Stimulated activated memory B cell treated with anti-CD40 and anti-IgM and Interleukin-4, amounts not matched to agents 10 μg/mL and 1 μg/mL and 100 μg/mL, for 72 hours (primary cell): ENCODE measurements around the gene GNPNAT1.
A peak's percentile ranks its signal among the peaks of the same experiment; 100 is the strongest.

ENCODE experiments used
- ATAC-seq: fragments of 150-1000 bp; cut with Tn5 transposase; 2 replicates; pipeline ENCODE4 v1.10.0; 2021
- H3K27ac Mint-ChIP-seq: one replicate; pipeline ENCODE4 v1.8.0; 2022; ENCODE audit warnings: mild to moderate bottlenecking, mixed read lengths
- H3K27me3 Mint-ChIP-seq: one replicate; pipeline ENCODE4 v1.8.0; 2022; ENCODE audit warnings: mixed read lengths
- H3K36me3 Mint-ChIP-seq: one replicate; pipeline ENCODE4 v1.8.0; 2022; ENCODE audit warnings: mixed read lengths
- H3K4me1 Mint-ChIP-seq: one replicate; pipeline ENCODE4 v1.8.0; 2022; ENCODE audit warnings: mixed read lengths
- H3K4me3 Mint-ChIP-seq: one replicate; pipeline ENCODE4 v1.8.0; 2022; ENCODE audit warnings: mild to moderate bottlenecking, moderate library complexity, mixed read lengths
- H3K9me3 Mint-ChIP-seq: one replicate; pipeline ENCODE4 v1.8.0; 2022; ENCODE audit warnings: mixed read lengths

The GNPNAT1 gene

DNA sequence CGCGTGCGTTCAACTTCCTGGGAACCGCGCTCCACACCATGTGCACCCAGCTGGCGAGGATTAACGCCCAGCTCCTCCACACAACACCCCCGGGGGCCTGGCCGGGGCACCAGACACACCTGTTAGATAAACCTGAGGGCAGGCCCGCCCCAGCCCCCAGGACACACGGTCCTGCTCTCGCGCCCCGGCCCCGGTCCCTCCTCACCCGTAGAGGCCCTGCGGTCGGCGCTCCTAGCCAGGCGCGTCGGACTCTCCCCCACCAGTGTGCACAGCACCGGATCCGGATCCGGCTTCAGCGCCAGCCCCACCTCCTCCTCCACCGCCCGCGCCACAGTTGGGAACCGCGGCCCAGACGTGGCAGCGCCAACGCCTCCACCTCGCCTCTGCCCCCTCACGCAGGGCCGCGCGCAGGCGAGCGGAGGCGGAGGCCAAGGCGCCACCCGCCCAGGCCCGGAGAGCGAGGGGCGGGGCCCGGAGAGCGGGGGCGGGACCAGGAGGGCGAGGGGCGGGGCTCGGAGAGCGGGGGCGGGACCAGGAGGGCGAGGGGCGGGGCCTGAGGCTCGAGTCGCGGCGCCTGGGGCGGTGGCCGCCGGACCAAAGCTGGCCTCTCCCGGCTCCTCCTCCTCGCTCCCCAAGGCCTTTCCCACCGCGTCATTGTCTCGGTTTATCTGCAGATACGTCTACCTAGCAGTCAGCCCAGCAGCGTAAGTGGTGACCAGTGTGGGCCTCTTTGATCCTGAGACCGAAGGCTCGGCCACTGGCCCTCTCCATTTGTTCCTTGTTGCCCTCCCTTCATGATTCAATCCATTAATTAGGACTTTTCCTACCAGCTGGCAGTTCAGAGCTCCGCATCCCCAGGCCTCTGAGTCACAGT is at the start of gene GNPNAT1:
Gene GNPNAT1, minus strand, starts transcription at position 385 of the 874 bp plus-strand sequence. CDS start 6,957 bp downstream, outside the sequence.
- Mint-ChIP-seq H3K27me3 (no peaks in the 10 kb centered on the region), H3K9me3 (no peaks in the 10 kb centered on the region), H3K36me3 (no peaks in the 10 kb centered on the region), H3K27ac (peak within 1 kb of the TSS; percentile 88), H3K4me3 (peak within 1 kb of the TSS; percentile 88), H3K4me1 (peaks cover 27% of the 10 kb centered on the region)
- peak; percentile 98 for ATAC-seq

DNA sequence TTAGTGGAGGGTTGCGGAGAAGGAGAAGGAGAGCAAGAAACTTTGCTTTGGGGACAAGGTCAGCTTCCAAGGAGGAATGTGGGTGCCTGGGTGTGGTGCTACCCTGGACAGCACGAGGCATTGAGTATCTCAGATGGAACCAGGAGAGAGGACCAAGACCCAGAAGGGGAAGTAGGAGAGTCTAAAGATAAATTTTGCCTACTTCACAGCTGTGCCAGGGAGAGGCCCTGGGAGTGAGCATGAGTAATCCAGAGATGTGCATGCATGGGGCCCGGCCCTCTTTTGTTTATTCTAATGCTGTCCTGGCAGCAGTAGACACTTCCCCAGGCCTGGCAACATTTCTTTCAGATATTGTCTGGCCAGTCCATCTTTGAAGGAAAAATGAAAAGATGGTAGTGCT is 49.5 kb upstream of the GNPNAT1 start:
- Mint-ChIP-seq H3K36me3 (no peaks in the 10 kb centered on the region), H3K9me3 (no peaks in the 10 kb centered on the region), H3K4me3 (no peak overlapping the region), H3K4me1 (peaks cover 11% of the 10 kb centered on the region), H3K27me3 (no peaks in the 10 kb centered on the region), H3K27ac (no peak overlapping the region)
- ATAC-seq = peak; percentile 54

DNA sequence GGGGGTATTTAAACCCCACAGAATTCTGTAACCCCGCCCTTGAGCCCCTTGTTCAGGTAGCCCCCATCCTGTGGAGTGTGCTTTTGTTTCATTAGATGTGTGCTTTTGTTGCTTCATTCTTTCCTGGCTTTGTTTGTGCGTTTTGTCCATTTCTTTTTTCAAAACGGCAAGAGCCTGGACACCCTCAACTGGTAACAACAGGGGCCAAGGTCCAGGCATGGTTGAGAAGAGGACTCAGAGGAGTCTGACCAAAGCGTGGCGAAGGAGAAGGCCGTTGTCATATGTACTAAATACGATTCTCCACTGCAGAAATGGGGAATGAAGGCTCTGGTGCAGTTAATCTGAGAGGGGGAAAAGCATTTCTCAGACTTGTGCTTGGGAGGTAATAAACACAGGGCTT is 46.0 kb upstream of the GNPNAT1 start:
- no peak for ATAC-seq
- Mint-ChIP-seq H3K36me3 (no peaks in the 10 kb centered on the region), H3K27me3 (no peaks in the 10 kb centered on the region), H3K9me3 (no peaks in the 10 kb centered on the region), H3K4me3 (no peak overlapping the region), H3K27ac (no peak overlapping the region), H3K4me1 (no peaks in the 10 kb centered on the region)

DNA sequence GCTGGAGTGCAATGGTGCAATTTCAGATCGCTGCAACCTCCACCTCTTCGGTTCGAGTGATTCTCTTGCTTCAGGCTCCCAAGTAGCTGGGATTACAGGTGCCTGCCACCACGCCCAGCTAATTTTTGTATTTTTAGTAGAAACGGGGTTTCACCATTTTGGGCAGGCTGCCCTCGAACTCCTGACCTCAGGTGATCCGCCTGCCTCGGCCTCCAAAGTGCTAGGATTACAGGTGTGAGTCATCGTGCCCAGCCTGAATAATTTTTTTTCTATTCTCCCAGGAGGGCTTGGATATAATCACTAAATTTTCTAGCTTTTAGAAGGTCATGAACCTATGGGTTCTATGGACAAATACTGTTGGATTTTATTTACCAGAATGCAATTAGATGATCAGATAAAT is 44.7 kb upstream of the GNPNAT1 start:
- Mint-ChIP-seq H3K27me3 (peaks cover 5% of the 10 kb centered on the region), H3K4me1 (no peaks in the 10 kb centered on the region), H3K27ac (no peak overlapping the region), H3K4me3 (no peak overlapping the region), H3K9me3 (no peaks in the 10 kb centered on the region), H3K36me3 (no peaks in the 10 kb centered on the region)
- ATAC-seq = no peak

DNA sequence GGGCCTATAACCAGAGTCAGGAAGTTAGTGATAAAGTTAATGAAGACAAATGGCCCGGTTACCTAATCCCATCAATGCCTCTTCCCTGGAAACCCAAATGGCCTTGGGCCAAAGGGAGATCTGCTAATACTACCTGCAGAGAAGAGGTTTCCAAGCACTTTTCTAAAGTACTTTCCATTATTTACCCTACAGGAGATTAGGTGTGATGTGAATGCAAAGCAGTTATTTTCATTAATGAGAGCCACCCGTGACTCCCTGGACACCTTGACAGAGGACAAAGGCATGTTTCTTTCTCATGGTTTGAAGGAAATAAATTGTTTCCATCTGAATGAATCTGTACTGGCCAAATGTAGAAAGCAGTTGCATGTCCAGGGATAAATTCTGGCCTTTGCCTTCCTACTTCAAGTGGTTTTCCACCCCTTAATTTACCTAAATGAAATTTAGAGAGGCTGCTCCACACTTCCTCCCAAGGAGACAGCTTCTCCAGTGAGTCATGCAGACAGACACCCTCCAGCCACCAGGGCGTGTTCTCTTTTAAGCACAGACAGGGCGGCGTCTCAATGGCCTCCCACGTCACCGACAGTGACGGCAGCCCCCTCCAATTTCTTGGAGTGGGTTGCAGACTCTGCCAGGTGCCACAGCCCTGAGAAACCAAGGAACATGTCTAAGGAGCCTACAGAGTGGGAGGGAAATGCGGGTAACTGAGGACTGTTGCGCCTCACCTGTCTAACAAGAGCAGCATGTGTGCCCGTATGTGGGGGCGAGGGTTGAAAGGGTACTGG is 43.9 kb upstream of the GNPNAT1 start:
- no peak for ATAC-seq
- Mint-ChIP-seq H3K36me3 (no peaks in the 10 kb centered on the region), H3K9me3 (no peaks in the 10 kb centered on the region), H3K4me3 (no peak overlapping the region), H3K27me3 (peaks cover 5% of the 10 kb centered on the region), H3K27ac (no peak overlapping the region), H3K4me1 (no peaks in the 10 kb centered on the region)

DNA sequence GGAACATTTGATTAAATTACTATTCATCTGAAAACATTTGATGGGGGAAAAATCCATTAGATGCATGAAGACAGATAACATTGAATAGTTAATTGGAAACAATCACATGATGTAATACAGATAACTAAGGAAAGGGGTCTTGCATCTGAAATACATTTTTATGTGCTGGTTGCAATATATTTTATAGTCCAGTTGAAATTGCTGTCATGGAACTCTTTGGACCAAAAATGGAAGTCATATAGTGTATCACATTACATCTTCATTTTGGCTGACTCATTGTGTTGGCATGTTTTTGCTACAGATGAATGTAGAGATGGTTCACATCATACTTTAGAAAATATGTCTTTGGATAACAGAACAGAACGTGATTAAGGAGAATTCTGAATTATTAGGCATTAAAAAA is 43.0 kb upstream of the GNPNAT1 start:
- no peaks in the 10 kb centered on the region for H3K4me1 Mint-ChIP-seq
- no peaks in the 10 kb centered on the region for H3K9me3 Mint-ChIP-seq
- H3K36me3 Mint-ChIP-seq = no peaks in the 10 kb centered on the region
- H3K27me3 Mint-ChIP-seq = peaks cover 5% of the 10 kb centered on the region
- no peak overlapping the region for H3K27ac Mint-ChIP-seq
- H3K4me3 Mint-ChIP-seq = no peak overlapping the region
- ATAC-seq = no peak

DNA sequence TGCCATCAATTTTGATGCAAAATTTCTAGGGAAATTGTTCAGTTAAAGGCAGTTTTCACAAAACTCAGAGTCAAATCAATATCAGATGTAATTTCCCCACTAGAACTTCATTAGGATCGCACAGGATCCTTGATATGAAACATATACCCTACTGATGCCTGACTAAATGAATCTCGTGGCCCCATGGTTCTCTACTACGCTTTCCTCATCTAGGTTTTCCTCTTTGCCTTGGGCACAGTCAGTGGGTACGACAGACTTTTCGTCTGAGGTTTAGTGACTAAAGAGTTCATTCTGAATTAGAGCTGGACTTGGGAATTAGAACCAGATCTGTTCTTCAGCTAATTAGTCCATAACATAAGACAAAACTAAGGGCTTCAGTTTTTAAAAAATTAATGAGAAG is 42.5 kb upstream of the GNPNAT1 start:
- no peak overlapping the region for H3K4me3 Mint-ChIP-seq
- H3K27ac Mint-ChIP-seq = no peak overlapping the region
- no peaks in the 10 kb centered on the region for H3K4me1 Mint-ChIP-seq
- no peaks in the 10 kb centered on the region for H3K9me3 Mint-ChIP-seq
- no peak for ATAC-seq
- no peaks in the 10 kb centered on the region for H3K36me3 Mint-ChIP-seq
- peaks cover 5% of the 10 kb centered on the region for H3K27me3 Mint-ChIP-seq

DNA sequence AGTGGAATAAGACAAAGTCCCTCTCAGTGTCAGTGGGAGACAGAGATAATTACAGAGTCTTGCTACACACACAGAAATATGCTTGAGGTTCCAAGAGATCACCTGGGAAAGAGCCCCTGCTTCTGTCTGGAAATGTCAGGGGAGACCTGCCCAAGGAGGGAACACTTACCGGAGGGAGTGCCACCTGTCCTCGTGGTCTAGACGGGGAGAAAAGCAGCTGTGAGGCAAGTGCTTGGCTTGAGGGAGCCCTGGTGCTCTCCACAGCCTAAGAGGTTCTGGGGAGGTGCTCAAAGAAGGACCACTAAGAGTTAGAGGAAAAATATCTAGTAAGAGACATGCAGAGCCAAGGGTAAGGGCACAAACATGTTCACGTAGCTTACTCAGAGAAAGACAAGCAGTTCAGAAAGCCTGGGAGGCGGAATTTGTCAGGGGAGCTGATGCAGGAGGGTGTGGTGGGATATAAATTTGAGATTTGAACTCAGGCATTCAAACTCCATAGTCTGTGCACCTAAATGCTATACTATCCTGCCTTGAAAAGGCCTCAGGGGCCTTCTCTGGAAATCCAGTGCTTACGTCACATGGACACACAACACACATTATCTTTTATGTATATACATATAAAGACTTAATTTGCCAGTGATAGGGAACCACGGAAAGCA is 38.2 kb upstream of the GNPNAT1 start:
- no peaks in the 10 kb centered on the region for H3K9me3 Mint-ChIP-seq
- no peak overlapping the region for H3K4me3 Mint-ChIP-seq

DNA sequence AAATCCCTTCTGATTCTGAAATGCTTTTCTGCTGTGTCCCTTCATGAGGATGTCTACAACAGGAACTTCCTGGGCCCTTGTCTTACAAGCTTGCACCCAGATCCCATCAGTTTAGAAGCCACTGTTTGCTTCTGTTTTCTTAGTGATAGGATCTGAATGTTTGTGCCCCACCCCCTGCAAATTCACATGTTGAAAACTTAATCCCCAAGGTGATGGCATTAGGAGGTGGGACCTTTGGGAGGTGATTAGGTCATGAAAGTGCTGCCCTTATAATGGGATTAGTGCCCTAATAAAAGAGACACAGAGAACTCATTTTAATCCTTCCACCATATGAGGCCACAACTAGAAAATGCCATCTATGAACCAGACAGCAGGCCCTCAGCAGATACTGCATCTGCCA is 36.0 kb upstream of the GNPNAT1 start:
- Mint-ChIP-seq H3K27ac (no peak overlapping the region), H3K36me3 (no peaks in the 10 kb centered on the region), H3K9me3 (no peaks in the 10 kb centered on the region), H3K4me3 (no peak overlapping the region), H3K4me1 (no peaks in the 10 kb centered on the region), H3K27me3 (peaks cover 5% of the 10 kb centered on the region)
- ATAC-seq = no peak

More for the DNA sequence above, 38.2 kb upstream of the GNPNAT1 start:
- Mint-ChIP-seq H3K4me1 (no peaks in the 10 kb centered on the region), H3K27ac (no peak overlapping the region), H3K27me3 (peaks cover 5% of the 10 kb centered on the region), H3K36me3 (no peaks in the 10 kb centered on the region)
- ATAC-seq = no peak

DNA sequence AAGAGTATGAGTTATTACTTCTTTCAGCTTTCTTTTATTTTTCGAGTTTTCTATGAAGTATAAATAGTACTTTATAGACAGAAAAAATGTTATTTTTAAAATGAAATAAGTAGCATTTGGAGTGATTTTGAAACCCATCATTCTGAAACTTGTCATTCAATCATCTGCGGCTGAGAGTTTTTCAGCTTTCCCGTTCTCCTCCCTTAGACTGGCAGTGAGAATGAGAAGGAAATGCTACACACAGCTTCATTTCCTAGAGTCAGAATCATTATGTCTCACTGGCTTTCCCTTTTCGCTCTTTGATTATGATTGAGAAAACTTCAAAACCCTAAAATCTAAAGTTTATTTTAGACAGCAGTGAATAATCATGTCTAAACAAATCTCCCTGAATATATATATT is 33.7 kb upstream of the GNPNAT1 start:
- Mint-ChIP-seq H3K4me1 (no peaks in the 10 kb centered on the region), H3K9me3 (no peaks in the 10 kb centered on the region), H3K4me3 (no peak overlapping the region), H3K27ac (no peak overlapping the region), H3K36me3 (no peaks in the 10 kb centered on the region), H3K27me3 (no peaks in the 10 kb centered on the region)
- no peak for ATAC-seq

DNA sequence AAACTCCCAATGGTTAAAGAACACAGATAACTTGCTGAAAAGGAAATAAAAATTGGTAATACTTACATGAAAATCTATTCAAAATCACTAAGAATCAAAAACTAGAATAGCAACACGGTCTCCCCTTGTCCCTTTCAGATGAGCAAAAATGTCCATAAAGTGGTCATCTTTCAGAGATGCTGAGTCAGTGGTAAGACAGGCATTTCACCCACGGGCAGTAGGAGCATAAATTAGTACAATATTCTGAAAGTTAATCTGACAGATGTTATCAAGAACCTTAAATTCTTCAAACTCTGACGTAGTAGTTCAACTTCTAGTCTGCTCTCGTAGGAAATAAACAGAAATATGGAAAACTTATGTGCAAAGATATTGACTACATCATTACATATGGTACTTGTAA is 33.1 kb upstream of the GNPNAT1 start:
- Mint-ChIP-seq H3K27ac (no peak overlapping the region), H3K27me3 (no peaks in the 10 kb centered on the region), H3K4me1 (no peaks in the 10 kb centered on the region), H3K9me3 (no peaks in the 10 kb centered on the region), H3K36me3 (no peaks in the 10 kb centered on the region), H3K4me3 (no peak overlapping the region)
- ATAC-seq = no peak

DNA sequence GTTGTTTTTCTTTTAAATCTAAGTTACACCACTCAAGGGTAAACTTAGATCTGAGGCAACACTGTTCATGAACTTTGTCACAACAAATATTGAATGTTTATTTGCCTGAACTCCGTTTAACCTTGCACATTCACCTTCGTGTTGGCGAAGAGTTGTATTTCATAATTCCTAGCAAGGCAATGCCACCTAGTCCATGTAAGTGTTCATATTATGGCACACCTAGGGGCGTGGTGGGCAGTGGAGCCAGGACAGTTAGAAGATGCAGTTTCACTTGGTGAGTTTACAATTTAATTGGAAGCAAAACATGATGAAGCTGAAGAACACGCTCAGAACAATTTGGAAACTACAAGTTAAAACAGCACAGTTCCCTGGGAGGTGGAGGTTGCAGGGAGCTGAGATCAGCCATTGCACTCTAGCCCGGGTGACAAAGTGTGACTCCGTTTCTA is 30.4 kb upstream of the GNPNAT1 start:
- H3K4me1 Mint-ChIP-seq = no peaks in the 10 kb centered on the region
- H3K27ac Mint-ChIP-seq = no peak overlapping the region
- no peak overlapping the region for H3K4me3 Mint-ChIP-seq

DNA sequence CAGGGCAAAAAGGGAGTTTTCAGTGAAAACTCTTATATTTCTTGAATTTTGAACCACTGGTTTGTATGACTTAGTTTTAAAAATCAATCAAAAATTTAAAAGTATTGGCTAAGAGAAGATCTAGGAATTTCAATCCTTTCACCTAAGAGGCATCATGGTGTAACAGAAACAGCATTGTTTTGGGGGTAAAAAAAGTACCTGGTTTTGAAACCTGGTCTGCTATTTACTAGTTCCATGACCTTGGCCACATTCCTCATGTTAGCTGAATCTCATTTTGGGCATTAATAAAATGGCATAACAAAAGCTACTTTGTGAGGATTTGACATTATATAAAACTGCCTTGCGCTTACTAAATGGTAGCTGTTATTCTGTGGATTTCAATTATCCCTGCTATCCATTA is 16.7 kb upstream of the GNPNAT1 start:
- no peak for ATAC-seq
- Mint-ChIP-seq H3K36me3 (no peaks in the 10 kb centered on the region), H3K27ac (no peak overlapping the region), H3K9me3 (no peaks in the 10 kb centered on the region), H3K4me1 (no peaks in the 10 kb centered on the region), H3K4me3 (no peak overlapping the region), H3K27me3 (no peaks in the 10 kb centered on the region)

More for the DNA sequence above, 30.4 kb upstream of the GNPNAT1 start:
- Mint-ChIP-seq H3K27me3 (no peaks in the 10 kb centered on the region), H3K36me3 (no peaks in the 10 kb centered on the region), H3K9me3 (no peaks in the 10 kb centered on the region)
- ATAC-seq = no peak

DNA sequence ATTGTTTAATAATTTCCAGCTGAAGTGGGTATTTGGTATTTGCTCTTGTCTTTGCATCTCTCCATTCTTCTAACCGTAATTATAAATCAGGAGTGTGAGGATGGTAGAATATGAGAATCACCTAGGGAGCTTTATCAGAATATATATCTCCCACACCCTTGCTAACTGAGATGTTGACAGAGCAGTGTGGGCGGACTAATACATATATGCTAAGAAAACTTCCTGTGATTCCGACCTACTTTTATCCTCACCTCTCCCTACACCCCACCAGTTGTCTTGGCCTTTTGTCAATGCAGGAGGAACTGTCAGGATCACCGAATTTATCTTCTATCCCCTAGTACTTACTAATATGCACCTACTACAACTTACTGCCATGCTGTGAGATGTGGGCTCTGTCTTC is 14.7 kb upstream of the GNPNAT1 start:
- no peak overlapping the region for H3K27ac Mint-ChIP-seq
- no peaks in the 10 kb centered on the region for H3K4me1 Mint-ChIP-seq
- no peak overlapping the region for H3K4me3 Mint-ChIP-seq
- no peaks in the 10 kb centered on the region for H3K36me3 Mint-ChIP-seq
- no peaks in the 10 kb centered on the region for H3K9me3 Mint-ChIP-seq
- no peaks in the 10 kb centered on the region for H3K27me3 Mint-ChIP-seq
- no peak for ATAC-seq

DNA sequence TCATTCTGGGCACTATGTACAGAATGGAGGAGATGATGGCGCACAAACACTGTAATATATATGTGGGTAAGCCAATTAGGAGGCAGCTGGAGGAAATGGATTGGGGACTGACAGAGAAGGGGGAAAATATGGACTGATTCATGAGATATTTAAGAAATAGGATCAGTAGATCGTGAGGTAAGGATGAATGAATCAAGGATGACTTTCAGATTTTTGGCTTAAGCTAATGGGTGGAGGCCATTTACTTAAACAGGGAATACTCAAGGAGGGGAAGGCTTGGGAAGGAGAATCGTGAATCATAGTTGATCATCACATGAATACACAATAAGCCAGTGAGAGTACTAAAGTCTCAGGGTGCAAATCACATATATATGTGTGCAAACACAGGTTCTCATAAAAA is 11.2 kb upstream of the GNPNAT1 start:
- no peak for ATAC-seq
- peaks cover 2% of the 10 kb centered on the region for H3K9me3 Mint-ChIP-seq
- peaks cover 6% of the 10 kb centered on the region for H3K4me1 Mint-ChIP-seq
- no peak overlapping the region for H3K27ac Mint-ChIP-seq
- H3K36me3 Mint-ChIP-seq = no peaks in the 10 kb centered on the region
- no peaks in the 10 kb centered on the region for H3K27me3 Mint-ChIP-seq
- no peak overlapping the region for H3K4me3 Mint-ChIP-seq
